HEK293T (cell line): Measurements from ENCODE around the gene CNGB1.
"Not testable (repeated sequence)": the region's sequence is repeated elsewhere in the genome, so short reads cannot be mapped to it uniquely, and the experiment has no call there.

ENCODE experiments used
- ELF4 ChIP-seq: fragments of 450-650 bp; IDR thresholded peaks from 2 replicates; pipeline ENCODE4 v1.6.1; 2017; ENCODE audit warnings: antibody characterized with exemption
- FOXA1 ChIP-seq: fragments of 450-650 bp; IDR thresholded peaks from 2 replicates; pipeline ENCODE4 v1.6.1; 2016; ENCODE audit warnings: mild to moderate bottlenecking
- L3MBTL2 ChIP-seq: fragments of 450-650 bp; conservative IDR thresholded peaks from 2 replicates; pipeline ENCODE4 v1.6.1; 2016; ENCODE audit warnings: mild to moderate bottlenecking
- SP1 ChIP-seq: fragments of 450-650 bp; IDR thresholded peaks from 2 replicates; pipeline ENCODE4 v1.6.1; 2017

- not testable (repeated sequence) for TF ChIP-seq SP1, FOXA1, L3MBTL2, ELF4
These were observed 33.8 kb upstream of the CNGB1 start for GRCh38 chr16:58004736-58005135.
